ENCODE results near the gene ITPK1.

The ITPK1 gene

DNA sequence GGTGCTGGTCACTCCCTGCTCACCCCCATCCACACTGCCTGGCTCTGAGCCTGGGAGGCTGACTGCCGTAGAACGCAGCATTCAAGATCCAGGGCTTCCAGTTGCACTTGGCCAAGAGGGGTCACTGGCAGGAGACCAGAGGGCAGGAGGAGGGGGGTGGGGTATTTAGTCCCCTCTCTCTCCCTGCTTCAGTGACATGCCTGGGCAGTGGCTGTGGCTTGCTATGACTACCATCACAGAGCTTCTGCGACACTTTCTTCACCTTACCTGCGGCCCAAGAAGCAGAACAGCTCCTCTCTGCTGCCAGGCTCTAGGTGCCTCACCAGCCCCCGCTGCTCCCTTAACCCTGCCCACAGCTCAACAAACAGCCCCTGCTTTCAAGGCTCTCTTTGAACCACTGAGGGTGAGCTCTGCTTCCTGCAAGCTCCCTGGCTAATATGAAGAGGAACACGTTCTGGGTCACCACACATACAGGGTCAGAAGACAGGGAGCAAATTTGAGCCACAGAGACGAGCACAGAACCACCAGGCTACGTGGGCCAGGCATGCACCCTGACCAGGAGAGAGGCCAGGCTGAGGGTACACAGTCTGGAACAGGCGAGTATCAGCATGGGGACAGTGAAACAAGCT lies 55.7 kb downstream of the ITPK1 start:
- DNase-seq (ENCODE audit: low read depth), result no peak

DNA sequence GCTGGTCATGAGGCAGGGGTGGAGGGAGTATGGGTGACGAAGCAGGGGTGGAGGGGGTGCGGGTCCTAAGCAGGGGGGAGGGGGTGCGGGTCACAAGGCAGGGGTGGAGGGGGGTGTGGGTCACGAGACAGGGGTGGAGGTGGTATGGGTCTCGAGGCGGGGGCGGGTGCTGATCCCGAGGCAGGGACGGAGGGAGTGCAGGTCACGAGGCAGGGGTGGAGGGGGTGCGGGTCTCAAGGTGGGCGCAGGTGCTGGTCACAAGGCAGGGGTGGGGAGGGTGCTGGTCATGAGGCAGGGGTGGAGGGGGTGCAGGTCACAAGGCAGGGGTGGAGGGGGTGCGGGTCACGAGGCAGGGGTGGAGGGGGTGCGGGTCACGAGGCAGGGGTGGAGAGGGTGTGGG lies 56.5 kb downstream of the ITPK1 start:
- no peak for DNase-seq (ENCODE audit: low read depth)

DNA sequence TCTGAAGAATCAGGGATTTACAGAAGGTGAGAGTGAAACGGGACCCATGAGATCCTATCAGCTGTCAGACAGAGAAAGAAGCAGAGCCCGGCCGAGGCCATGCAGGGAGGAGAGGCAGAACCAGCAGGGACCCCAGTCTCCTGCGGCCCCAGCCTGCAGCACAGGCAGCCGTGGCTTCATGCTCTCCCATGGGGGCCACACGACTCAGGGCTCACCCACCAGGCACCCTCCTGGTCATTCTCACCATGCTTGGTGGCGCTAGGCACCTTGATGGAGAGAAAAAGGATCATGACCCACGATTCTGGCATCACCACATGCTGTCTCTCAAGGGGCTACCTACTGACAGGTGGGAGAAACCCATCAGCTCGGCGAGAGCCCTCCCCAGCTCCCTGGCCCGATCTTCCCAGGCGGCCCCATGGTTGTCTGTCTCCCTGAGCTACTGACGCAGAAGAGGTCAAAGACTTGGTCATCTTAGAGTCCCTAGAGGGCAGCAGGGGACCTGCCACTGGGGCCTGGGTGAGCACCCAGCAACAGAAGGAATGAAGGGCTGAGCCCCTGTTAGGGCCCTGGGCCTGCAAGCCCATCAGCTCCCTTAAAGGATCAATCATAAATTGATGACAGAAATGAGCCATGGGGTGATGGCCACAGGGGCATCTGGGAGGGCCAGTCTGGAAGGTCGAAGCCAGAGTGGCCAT lies 58.0 kb downstream of the ITPK1 start:
- DNase-seq (ENCODE audit: low read depth), result no peak

DNA sequence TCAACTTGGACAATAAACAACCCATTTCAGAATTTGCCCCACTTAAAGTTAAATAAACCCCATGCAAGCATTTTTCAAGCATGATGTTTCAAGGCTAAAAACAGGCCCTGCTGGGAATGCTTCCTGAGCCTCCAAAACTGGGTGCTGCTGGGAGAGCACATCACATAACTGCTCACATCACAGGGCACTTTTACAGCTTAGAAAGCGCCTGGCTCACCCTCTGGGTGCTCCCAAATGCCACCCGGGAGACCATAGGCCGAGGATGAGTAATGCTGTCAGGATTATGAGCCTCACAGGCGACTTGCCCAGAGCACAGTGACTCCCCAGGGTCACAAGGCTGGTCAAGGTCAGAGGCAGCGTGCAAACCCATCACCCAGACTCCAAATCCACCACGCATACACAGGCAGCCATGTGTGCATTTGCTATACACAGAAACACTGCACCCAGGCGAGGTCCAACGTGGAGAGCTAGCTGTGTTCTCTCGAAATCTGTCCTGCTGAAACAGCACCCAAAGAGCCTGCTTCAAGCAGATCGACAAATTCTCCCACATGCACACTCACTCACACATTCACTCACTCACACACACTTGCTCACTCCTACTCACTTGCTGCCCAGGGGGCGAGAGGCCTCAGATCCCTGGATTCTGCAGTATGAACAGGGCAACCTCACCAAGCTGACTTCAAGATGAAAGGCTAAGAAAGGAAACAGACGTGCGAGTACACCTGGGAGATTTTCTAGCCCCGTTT lies 58.7 kb downstream of the ITPK1 start:
- DNase-seq (ENCODE audit: low read depth), result no peak

DNA sequence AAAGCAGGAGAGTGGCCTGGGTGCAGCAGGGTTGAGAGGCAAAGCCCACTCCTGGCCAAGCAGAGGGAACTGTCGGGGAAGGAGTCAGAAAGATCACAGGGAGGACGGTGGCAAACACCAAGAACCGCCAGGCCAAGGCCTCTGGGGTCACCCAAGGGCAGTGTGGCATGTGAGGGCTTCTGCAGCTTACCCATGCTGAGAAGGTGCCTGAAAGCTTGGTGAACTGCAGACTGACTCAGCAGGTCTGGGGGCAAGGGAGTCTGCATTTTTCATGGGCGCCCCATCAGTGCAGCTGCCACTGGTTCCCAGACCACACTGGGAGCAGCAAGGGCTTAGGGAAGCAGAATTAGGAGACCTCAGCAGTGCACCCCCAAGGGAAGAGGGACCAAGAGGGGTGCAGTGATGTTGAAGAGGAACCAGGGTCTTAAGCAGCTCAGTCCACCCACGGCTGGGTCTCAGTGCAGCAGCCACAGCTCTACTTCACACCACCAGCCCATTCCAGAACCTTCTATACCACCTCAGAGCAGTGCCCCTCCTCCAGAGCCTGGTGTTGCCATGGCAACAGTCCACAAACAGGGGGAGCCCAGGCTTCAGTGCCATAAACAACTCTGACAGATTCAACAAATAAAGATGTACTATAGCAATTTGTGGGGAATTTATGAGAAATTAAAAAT lies 59.4 kb downstream of the ITPK1 start:
- no peak for DNase-seq (ENCODE audit: low read depth)

DNA sequence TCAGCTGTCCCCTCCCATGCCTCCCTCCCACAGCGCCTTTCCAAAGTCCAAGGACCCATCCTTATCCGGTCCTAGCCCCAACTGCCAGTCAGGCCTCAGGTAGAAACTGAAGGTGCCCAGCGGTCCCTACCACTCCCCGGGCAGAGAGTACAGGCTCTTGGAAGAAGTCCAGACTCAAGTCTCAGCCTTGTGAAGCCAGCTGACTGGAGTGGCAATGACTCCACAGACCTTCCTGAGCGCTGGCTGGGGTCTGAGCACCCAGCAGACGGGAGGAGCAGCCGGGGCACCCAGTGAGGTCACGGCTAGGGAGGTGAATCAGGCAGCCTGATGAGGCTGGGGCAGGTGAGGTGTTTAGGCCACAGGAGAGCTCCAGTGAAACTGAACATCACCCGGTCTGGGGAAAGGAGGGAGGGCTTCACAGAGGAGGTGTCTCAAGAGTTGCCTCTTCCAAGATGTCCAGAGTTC lies 60.0 kb downstream of the ITPK1 start:
- no peak for DNase-seq (ENCODE audit: low read depth)

DNA sequence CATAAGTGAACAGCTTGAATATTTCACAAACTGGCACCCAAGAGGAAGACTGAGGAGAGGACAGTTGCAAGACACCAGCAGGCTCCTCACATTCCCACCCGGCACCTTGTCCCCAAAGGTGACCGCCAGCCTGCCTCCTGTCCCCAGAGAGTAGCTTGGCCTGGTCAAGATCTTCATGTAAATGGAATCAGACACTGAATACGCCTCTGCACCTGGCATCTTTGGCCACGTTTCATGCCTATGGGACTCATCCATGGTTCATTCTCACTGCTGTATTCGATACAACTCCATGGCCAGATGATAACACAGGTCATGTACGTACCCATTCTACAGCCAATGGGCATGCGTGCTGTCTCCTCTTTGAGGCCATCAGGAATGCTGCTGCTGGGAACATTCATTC lies 60.8 kb downstream of the ITPK1 start:
- no peak for DNase-seq (ENCODE audit: low read depth)

DNA sequence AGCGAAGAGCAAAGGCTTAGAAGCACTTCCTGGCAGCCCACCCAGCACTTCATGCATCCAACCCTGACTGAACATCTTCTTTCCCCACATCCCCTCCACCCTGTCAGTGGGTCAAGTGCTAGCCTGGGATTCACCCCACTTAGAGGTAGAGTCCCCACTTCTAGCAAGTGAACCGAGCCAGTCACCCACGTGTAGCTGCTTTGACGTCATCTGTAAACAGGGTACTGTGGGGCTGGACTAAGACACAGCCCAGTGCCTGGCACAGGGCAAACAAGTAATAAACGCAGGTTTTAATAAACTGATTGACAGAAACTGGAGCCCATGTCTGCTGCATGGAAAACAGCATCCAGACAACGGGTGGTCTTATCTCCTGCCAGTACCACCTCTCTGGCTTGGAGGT lies 61.7 kb downstream of the ITPK1 start:
- no peak for DNase-seq (ENCODE audit: low read depth)

DNA sequence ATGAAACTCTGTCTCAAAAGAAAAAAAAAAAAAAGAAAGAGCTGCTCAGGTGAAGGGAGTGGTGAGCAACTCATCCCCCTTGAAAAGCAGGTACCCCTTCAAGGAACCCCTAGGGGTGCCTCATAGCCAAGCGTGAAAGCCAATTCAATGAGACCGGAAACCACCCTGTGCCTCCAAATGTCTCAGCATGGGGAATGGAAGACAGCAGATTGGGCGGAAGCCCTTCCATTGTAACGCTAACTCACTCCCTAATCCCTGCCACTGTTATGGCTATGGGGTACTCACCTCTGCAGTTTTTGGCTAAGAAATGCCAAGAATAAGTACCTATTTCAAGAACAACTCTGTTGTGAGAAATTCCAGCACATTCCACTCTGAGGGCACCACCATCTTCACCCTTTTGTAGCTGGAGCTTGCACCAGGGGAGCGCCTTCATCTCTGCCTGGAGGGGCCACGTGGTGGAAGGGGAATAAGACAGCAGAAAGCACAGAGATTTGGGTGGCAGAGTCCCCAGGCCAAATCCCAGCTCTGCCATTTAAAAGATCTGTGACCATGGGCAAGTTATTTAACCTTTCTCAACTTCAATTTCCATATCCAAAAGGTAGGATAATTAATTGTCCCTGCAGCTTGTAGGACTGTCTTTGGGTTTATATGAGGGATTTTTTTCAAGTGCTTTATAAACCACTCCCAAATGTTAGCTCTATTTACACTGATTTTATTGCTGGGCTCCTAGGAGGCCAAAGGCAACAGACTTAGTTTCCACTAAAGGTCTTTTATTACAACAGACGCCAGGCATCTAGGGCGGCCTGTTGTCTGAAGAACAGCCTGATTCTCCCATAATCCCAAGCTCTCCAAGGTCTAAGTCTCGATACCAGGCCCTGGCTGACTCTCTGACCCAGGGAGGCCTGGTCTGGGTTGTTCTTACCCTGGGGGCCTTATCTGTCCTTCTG lies 63.9 kb downstream of the ITPK1 start:
- no peak for DNase-seq (ENCODE audit: low read depth)

DNA sequence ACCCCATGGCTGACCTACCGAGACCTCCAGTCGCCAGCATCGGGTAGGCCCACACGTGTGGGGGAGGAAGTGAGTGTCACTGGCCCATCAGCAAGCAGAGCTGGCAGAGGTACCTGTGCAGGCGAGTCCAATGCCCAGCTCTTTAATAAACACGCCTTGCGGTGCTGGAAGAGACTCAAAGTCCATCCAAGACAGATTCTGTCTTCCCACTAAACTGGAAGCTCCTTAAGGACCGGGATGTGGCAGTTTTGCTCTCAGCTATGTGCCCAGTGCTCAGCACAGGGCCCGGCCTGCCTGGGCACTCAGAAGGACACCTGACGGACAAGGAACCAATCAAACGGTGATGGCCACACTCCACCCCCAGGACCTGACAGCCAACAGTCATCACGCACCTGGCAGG lies 65.0 kb downstream of the ITPK1 start:
- no peak for DNase-seq (ENCODE audit: low read depth)

DNA sequence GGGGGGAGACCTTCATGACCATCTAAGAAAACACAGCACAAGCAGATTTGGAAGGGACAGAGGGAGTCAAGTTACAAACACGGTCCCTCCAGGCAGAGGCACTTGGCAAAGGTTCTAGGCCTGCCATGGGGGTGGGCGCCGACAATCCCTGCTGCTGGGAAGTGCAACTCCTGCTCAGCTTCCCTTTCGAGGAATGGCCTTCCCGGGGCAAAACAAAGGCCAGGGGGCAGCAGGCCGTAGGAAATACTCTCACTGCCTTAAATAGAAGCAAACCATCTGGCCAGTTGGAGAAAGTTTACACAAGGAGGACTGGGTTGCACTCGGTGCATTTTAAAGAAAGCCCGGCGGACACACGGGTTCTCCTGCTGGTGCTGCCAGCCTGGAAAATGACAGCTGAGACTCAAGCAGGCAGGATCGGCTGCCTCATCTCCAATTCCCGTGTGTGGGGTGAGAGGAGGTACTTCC lies 65.8 kb downstream of the ITPK1 start:
- DNase-seq (ENCODE audit: low read depth), result no peak

DNA sequence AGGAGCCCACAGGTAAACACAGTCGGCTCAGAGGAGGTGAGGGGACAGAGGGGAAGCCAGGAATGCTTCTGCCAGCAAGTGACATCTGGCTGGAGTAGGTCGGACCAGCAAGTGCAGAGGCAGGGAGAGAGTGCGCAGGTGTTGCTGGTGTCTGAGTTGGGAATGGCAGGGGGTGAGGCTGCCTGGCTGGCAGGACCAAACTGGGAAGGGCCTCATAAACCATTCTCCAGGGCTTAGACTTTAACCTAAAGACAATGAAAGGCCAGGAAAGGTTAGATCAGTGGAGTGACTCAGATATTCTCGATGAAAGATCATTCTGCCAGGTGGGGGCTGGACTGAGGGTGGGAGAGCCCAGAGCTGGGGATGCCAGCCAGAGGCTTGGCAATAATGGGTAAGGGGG lies 66.4 kb downstream of the ITPK1 start:
- no peak for DNase-seq (ENCODE audit: low read depth)

DNA sequence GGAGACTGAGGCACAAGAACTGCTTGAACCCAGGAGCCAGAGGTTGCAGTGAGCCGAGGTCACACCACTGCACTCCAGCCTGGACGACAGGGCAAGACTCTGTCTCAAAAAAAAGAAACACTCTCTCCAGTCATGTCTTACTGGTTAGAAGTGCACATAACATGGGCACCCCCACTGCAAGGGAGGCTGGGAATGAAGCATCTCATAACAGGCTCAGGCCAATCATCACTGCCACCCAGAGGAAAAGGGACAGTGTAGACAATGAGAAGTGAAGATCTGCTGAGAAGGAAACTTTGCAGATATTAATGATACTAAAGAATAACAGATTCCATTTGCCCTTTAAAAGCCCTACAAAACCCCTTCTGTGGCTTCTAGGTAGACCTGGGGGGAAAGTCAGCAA lies 66.9 kb downstream of the ITPK1 start:
- no peak for DNase-seq (ENCODE audit: low read depth)

DNA sequence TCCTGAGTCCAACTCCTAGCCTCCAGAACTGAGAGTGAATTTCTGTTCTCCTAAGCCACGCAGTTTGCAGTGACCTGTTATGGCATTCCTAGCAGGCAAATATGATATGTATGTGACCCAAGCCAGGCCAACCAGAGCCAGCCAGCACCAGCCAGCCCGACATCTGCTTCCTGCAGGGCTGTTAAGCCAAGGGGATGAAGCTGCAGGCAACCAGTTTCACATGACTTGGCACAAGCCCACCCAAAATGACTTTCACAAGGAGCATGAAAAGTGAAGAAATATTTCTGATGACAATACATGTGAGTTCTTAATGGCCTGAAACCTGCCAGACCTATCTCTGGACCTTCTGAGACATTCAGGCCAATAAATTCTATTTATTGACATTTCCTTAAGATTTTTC lies 68.1 kb downstream of the ITPK1 start:
- no peak for DNase-seq (ENCODE audit: low read depth)

DNA sequence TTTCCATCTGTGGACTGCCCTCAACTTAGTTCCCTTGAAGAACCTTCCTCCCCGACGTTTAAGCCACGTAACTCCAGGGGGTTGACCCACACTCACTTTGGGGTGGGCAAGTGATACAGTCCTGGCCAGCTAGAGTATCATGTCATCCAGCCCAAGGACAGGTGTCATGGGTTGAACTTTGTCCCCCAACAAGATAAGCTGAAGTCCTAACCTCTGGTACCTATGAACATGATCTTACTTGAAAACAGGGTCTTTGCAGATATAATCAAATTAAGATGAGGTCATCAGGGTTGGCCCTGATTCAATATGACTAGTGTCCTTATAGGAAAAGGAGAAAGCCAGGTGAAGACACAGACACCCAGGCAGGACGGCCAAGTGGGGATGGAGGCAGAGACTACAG lies 68.6 kb downstream of the ITPK1 start:
- no peak for DNase-seq (ENCODE audit: low read depth)

DNA sequence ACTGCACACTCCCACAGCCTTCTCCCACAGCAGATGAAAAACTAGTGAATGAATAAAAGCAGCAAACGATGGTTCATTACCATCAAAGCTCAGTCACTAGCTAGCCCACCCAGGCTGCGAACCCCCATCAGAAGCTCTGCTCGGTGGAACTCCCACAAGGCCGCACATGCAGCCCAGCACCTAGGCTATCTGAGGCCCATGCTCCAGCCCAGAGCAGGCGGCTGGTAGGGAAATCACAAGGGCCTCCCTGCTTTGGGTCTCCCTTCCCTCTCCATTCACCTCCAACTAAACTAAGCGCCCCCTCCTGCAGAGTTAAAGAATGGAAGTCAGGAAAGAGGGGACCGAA lies 69.0 kb downstream of the ITPK1 start:
- no peak for DNase-seq (ENCODE audit: low read depth)

DNA sequence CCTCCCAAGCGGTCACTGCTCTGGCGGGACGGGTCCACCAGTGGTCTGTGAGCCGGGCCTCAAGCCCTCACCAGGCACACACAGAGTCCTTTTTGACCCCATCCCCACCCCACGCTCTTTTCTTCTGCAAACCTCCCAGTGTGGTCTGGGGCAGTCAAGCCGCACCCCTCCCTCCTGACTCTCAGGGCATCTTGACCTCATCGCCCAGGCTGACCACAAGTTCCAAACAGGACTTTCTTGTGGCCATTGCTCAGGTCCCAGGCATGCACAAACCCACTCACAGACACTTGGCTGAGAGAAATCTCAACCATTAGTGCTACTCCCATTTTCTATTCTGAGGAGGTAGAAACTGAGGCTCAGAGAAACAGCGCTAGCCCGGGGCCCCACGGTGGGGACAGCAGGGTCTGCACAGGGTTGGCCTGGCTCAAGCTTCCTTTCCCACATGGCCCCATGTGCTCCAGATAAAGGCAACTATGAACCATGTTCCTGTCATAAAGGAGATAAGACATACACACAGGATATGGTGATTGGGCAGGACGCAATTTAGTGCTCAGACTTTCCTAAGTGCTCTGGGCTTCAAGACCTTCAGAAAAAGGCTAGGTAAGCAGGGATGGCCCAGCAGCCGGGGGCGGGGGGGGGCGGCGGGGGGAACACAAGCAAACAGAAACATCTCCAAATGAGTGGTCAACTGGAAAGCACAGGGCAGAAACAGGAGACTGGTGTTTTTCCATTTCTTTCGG lies 69.6 kb downstream of the ITPK1 start:
- no peak for DNase-seq (ENCODE audit: low read depth)

DNA sequence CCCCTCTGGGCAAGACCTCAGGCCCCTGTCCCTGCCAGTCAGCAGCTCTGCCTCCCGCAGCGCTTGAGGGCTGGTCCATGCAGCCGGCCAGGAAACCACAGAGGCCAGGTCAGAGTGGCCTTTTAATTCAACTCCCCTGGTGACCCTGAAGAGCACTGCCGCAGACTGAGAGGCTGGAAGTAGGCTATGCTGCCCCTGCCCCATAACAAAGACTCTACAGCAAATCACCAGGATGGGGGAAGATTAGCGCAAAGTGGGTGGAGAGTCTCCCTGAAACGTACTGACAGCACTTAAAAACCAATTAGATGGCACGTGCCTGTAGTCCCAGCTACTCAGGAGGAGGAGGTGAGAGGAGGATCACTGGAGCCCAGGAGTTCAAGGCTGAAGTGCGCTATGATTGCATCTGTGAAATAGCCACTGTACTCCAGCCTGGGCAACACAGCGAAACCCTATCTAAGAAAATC lies 70.5 kb downstream of the ITPK1 start:
- no peak for DNase-seq (ENCODE audit: low read depth)

DNA sequence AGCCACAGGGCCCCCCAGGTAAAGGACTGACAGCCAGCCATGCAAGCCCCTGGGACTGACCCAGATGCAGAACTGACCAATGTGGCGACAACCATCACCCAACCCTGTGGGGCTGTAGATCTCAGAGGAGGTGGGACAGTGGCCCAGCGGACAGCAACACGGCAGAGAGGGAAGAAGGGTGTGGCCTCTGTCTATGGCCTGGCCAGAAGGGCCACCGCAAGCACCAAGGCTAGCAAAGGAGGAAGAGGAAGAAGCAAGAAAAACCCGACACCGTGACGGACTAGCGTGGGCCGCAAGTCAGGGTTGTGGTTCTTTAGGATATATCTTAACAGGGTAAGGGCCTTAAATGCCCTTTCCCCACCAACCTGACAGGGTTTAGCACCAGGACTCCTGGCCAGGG lies 71.2 kb downstream of the ITPK1 start:
- DNase-seq (ENCODE audit: low read depth), result no peak

DNA sequence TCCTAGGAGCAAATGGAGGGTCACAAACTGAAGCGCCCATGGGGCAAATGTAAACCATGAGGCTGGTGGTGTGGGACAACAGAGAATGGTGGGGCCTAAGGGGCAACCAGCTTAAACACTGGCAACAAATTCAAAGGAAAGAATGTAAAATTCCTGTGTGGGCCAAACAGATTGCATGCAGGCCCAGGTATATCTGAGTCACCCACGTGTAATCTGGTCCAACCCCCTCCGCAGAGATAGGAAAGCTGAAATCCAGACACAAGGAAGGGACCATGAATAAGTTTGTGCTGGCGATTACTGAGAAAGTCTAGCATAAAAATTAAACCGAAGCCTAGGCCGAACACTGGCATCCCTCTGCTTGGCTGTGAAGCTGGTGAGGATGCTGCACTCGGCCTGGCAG lies 71.6 kb downstream of the ITPK1 start:
- DNase-seq (ENCODE audit: low read depth), result no peak

All from activated T-helper 9 cell treated with anti-CD3 and anti-CD28 coated beads, Interleukin-2, amount 50 U/mL, for 16 hours (primary cell).